GM21515 (cell line): ENCODE results near the gene CCDC63.
"Not testable (repeated sequence)": the region's sequence is repeated elsewhere in the genome, so short reads cannot be mapped to it uniquely, and the experiment has no call there.

Source experiments
- ATAC-seq: cut with Tn5 transposase; IDR thresholded peaks from one replicate; pipeline ENCODE4 v1.9.1; 2021; ENCODE audit not compliant: unreplicated experiment

CCDC63 gene

GRCh38 chr12:110844131-110844530, 2.7 kb upstream of the CCDC63 start:
- no peak for ATAC-seq

- ATAC-seq: no peak
Observed at GRCh38 chr12:110844551-110845338, 2.0 kb upstream of the CCDC63 start.

- ATAC-seq: no peak
Observed at GRCh38 chr12:110845339-110845682, 1.5 kb upstream of the CCDC63 start.

- no peak for ATAC-seq
Observed at GRCh38 chr12:110848314-110848923, 1.6 kb downstream of the CCDC63 start.

- no peak for ATAC-seq
Observed at GRCh38 chr12:110849221-110849620, 2.4 kb downstream of the CCDC63 start.

- no peak for ATAC-seq
Observed at GRCh38 chr12:110849748-110850403, 3.1 kb downstream of the CCDC63 start.

- ATAC-seq: no peak
Observed at GRCh38 chr12:110850762-110851161, 4.0 kb downstream of the CCDC63 start.

GRCh38 chr12:110853836-110854235, 7.0 kb downstream of the CCDC63 start:
- ATAC-seq: no peak

- no peak for ATAC-seq
Observed at GRCh38 chr12:110856542-110856941, 9.8 kb downstream of the CCDC63 start.

- ATAC-seq: no peak
Observed at GRCh38 chr12:110857528-110857927, 10.7 kb downstream of the CCDC63 start.

GRCh38 chr12:110857954-110858353, 11.2 kb downstream of the CCDC63 start:
- not testable (repeated sequence) for ATAC-seq

GRCh38 chr12:110858848-110859247, 12.1 kb downstream of the CCDC63 start:
- no peak for ATAC-seq

- ATAC-seq: no peak
Observed at GRCh38 chr12:110860833-110861296, 14.1 kb downstream of the CCDC63 start.

GRCh38 chr12:110861729-110862128, 14.9 kb downstream of the CCDC63 start:
- no peak for ATAC-seq

GRCh38 chr12:110862329-110862728, 15.5 kb downstream of the CCDC63 start:
- no peak for ATAC-seq

- no peak for ATAC-seq
Observed at GRCh38 chr12:110863161-110863560, 16.4 kb downstream of the CCDC63 start.

GRCh38 chr12:110865521-110865920, 18.7 kb downstream of the CCDC63 start:
- ATAC-seq: no peak

- ATAC-seq: no peak
Observed at GRCh38 chr12:110869026-110869425, 22.2 kb downstream of the CCDC63 start.

GRCh38 chr12:110869803-110870202, 23.0 kb downstream of the CCDC63 start:
- no peak for ATAC-seq

- ATAC-seq: no peak
Observed at GRCh38 chr12:110872100-110872499, 25.3 kb downstream of the CCDC63 start.

- no peak for ATAC-seq
Observed at GRCh38 chr12:110874351-110874750, 27.6 kb downstream of the CCDC63 start.

- no peak for ATAC-seq
Observed at GRCh38 chr12:110874781-110875180, 28.0 kb downstream of the CCDC63 start.
